Endothelial cell of umbilical vein (primary cell): ENCODE results near the gene SUPT7L. TPM values are rescaled to one million over a fixed set of nuclear protein-coding genes. Genes with fewer than 3 reads are reported as not detected.

Experiments
- BruUV-seq: library from RNA; stranded (reverse); fragments of 400-500 nt; replicated peaks from 2 replicates; lab custom pipeline; 2021; lab: Mats Ljungman, UMichigan
- CTCF ChIA-PET: fragments of 300-600, 350-600 bp; sonication (Branson Sonifier 250); formaldehyde crosslinking; loops from one replicate; lab custom pipeline; 2021; ENCODE audit warnings: antibody characterized with exemption, inconsistent platforms; lab: Charles Lee
- POLR2A ChIA-PET: fragments of 300-600, 350-600 bp; sonication (Branson Sonifier 250); formaldehyde crosslinking; loops from one replicate; lab custom pipeline; 2021; ENCODE audit warnings: antibody characterized with exemption, inconsistent platforms; lab: Charles Lee
- DNase-seq: peaks from one replicate; pipeline ENCODE4 v3.0.0-alpha.2; 2011; ENCODE audit warnings: low read depth, low spot score
- FAIRE-seq: peaks from 2 replicates; lab custom pipeline; 2011; peaks lifted over from hg19 to GRCh38; lab: Jason Lieb, UNC
- H2AFZ ChIP-seq: 2 replicates; pipeline ENCODE4 v1.6.0; 2012; ENCODE audit warnings: low read depth, low read length, control low read depth, inconsistent platforms
- H3K27ac ChIP-seq: 2 replicates; pipeline ENCODE4 v1.5.1; 2011; ENCODE audit warnings: low read depth, mild to moderate bottlenecking, control low read depth, low read length, moderate library complexity; ENCODE audit not compliant: insufficient read depth
- H3K27me3 ChIP-seq, 2 experiments: 2 replicates each; pipeline versions ENCODE4 v1.6.0 to v1.6.1; 2011; ENCODE audit warnings: low read length in 2 of 2, mixed read lengths in 1 of 2; ENCODE audit not compliant: control insufficient read depth in 2 of 2, insufficient read depth in 2 of 2
- H3K36me3 ChIP-seq, 2 experiments: 2 replicates in 1 of 2; 3 replicates in 1 of 2; pipeline ENCODE4 v1.5.1; 2011; ENCODE audit warnings: low read length in 2 of 2, mild to moderate bottlenecking in 1 of 2, moderate library complexity in 1 of 2; ENCODE audit not compliant: control insufficient read depth in 2 of 2, insufficient read depth in 2 of 2; ENCODE audit errors: extremely low read depth in 1 of 2
- H3K4me1 ChIP-seq: 3 replicates; pipeline ENCODE4 v1.5.1; 2011; ENCODE audit warnings: mild to moderate bottlenecking, low read length; ENCODE audit not compliant: control insufficient read depth, insufficient read depth; ENCODE audit errors: extremely low read depth
- H3K4me2 ChIP-seq: 2 replicates; pipeline ENCODE4 v1.6.1; 2011; ENCODE audit warnings: low read length, control low read depth, mixed read lengths; ENCODE audit not compliant: insufficient read depth
- H3K4me3 ChIP-seq, 3 experiments: fragments of 200-600 bp in 1 of 3; sonication (generic), shearing (Covaris generic) in 1 of 3; replicated peaks in 1 of 3; 2 replicates each; pipeline ENCODE4 v1.5.1; 2011 to 2016; ENCODE audit warnings: control low read depth in 3 of 3, low read length in 3 of 3, mild to moderate bottlenecking in 2 of 3, inconsistent platforms in 1 of 3, low read depth in 1 of 3, moderate library complexity in 1 of 3; ENCODE audit not compliant: insufficient read depth in 1 of 3
- H3K79me2 ChIP-seq: 2 replicates; pipeline ENCODE4 v1.6.0; 2012; ENCODE audit warnings: low read length, inconsistent platforms; ENCODE audit not compliant: control insufficient read depth, insufficient read depth
- H3K9ac ChIP-seq: replicated peaks from 2 replicates; pipeline ENCODE3; 2011; ENCODE audit warnings: low read length, control low read depth; ENCODE audit not compliant: insufficient read depth; ENCODE audit errors: extremely low read depth
- H3K9me1 ChIP-seq: replicated peaks from 3 replicates; pipeline ENCODE4 v1.6.0; 2011; ENCODE audit warnings: mild to moderate bottlenecking, low read length; ENCODE audit not compliant: control insufficient read depth, insufficient read depth; ENCODE audit errors: extremely low read depth
- H3K9me3 ChIP-seq: replicated peaks from 2 replicates; pipeline ENCODE4 v1.5.1; 2012; ENCODE audit warnings: low read length, inconsistent platforms; ENCODE audit not compliant: control insufficient read depth, insufficient read depth
- H4K20me1 ChIP-seq: replicated peaks from 2 replicates; pipeline ENCODE3; 2011; ENCODE audit warnings: mild to moderate bottlenecking, low read length; ENCODE audit not compliant: control insufficient read depth, insufficient read depth; ENCODE audit errors: extremely low read depth
- EZH2 ChIP-seq: IDR thresholded peaks from 2 replicates; pipeline ENCODE4 v1.6.1; 2012; ENCODE audit warnings: borderline replicate concordance, low read depth, mild to moderate bottlenecking, moderate library complexity, low read length, inconsistent platforms; ENCODE audit not compliant: severe bottlenecking
- FOS ChIP-seq: IDR thresholded peaks from 2 replicates; pipeline ENCODE4 v1.6.1; 2011; ENCODE audit warnings: mild to moderate bottlenecking, low read length, moderate library complexity, borderline replicate concordance; ENCODE audit not compliant: insufficient read depth
- GATA2 ChIP-seq: IDR thresholded peaks from 2 replicates; pipeline ENCODE4 v1.7.0; 2011; ENCODE audit warnings: low read depth, mild to moderate bottlenecking, moderate library complexity, mixed read lengths, low read length; ENCODE audit not compliant: insufficient read length, insufficient read depth
- JUN ChIP-seq: IDR thresholded peaks from 2 replicates; pipeline ENCODE4 v1.6.1; 2011; ENCODE audit warnings: borderline replicate concordance, low read depth; ENCODE audit not compliant: insufficient read length, insufficient read depth
- MYC ChIP-seq: IDR thresholded peaks from one replicate; pipeline ENCODE4 v1.6.1; 2011; ENCODE audit warnings: mild to moderate bottlenecking, low read depth, low read length
- POLR2A ChIP-seq: IDR thresholded peaks from 2 replicates; pipeline ENCODE4 v1.6.1; 2012; ENCODE audit warnings: low read depth, mild to moderate bottlenecking, control low read depth, low read length
- POLR2AphosphoS5 ChIP-seq: IDR thresholded peaks from 2 replicates; pipeline ENCODE4 v1.6.1; 2012; ENCODE audit warnings: low read depth, mild to moderate bottlenecking, control low read depth, low read length, moderate library complexity; ENCODE audit not compliant: insufficient read depth
- dilution Hi-C: fragments of 300-500 bp; cut with MboI; formaldehyde crosslinking; loops from one replicate; pipeline ENCODE4 v1.15.0; 2019; ENCODE audit warnings: low sequenced_read_pairs; ENCODE audit not compliant: extremely low pct_ligation_motif_present
- intact Hi-C: fragments of 100-400 bp; cut with micrococcal nuclease; formaldehyde crosslinking; loops from one replicate; pipeline ENCODE4 v1.10.0; 2022
- polyA plus RNA-seq, 4 experiments: library from polyadenylated mRNA; depleted of rRNA in 3 of 4; stranded (reverse) in 3 of 4; unstranded in 1 of 4; fragments of >200 nt; gene quantifications; 2 replicates each; pipeline versions ENCODE4 v1.2.1 to v1.2.3, GENCODE V29; 2011 to 2012; ENCODE audit warnings: missing spikeins in 1 of 4
- total RNA-seq: library from RNA; stranded (reverse); gene quantifications from 2 replicates; pipeline ENCODE4 v1.2.3, GENCODE V29; 2021
- TF ChIP-seq, protein P1 (sequence below), 2 donors: IDR thresholded peaks; 1 replicate in 1 of 2; 2 replicates in 1 of 2; pipeline ENCODE4 v1.5.1; 2011; ENCODE audit warnings: low read length in 2 of 2, mild to moderate bottlenecking in 2 of 2, moderate library complexity in 2 of 2, control low read depth in 1 of 2, inconsistent platforms in 1 of 2, low read depth in 1 of 2; ENCODE audit not compliant: insufficient read depth in 1 of 2; ENCODE audit errors: extremely low read depth in 1 of 2
- TF ChIP-seq, protein P2 (sequence below): IDR thresholded peaks from 2 replicates; pipeline ENCODE4 v1.6.1; 2011; ENCODE audit not compliant: insufficient read depth, insufficient read length

SUPT7L gene
- total and polyA plus RNA-seq, 2 donors (not counting 3 experiments of a cell fraction or from before 2014, with no cell fraction given): 30.3 to 44.5 TPM

DNA sequence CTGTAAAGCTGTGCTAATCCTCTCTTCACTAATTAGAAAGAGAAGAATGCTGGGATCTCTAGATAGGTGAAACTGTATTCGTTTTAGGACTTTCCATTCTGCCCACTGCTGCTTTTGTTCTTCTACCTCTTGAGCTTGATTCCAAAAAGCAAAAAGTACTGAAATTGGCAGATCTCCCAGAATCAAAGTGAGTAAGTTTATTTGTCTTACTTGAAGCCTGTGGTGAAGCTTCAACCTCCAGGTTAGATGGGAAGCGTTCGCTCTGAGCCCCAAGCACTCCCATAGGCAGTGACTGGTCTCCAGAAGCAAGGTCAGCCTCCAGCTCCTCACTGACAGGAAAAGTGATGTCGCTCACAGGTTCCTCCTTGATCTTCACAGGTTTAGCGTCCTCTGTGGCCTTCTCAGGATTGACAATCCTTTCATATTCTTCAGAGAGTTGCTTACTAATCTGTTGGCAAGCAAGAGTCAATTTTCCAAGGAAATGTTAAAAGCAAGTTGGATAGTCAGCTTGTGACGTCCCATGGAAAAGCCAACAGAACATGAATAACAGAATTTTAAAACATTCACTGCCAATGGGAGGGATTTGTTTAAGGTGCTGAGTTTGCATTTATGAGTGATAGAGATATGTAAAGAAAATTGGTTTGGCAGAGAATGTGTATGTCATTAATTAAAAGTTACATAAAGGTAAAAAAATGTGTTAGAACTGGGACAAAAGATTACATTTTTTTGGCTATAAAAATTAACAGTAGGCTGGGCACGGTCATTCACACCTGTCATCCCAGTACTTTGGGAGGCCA lies 8.1 kb downstream of the SUPT7L start:
- Histone ChIP-seq H3K4me2 (no peak overlapping the region), H3K27ac (no peak overlapping the region), H4K20me1 (no peaks in the 10 kb centered on the region), H3K36me3 (peaks cover 23 to 31% of the 10 kb centered on the region in 2 experiments), H2AFZ (no peak overlapping the region), H3K9ac (no peak overlapping the region), H3K9me1 (no peaks in the 10 kb centered on the region), H3K9me3 (no peaks in the 10 kb centered on the region), H3K27me3 (no peaks in the 10 kb centered on the region), H3K4me3 (no peak overlapping the region), H3K4me1 (peaks cover 9% of the 10 kb centered on the region), H3K79me2 (no peaks in the 10 kb centered on the region)
- POLR2A ChIA-PET: interaction anchor here (1.2 kb wide), 1 partner anchor 27 kb away, joined by 3 read pairs; no protein-coding TSS in a partner anchor
- TF ChIP-seq EZH2: no peak
- no peak for TF ChIP-seq MYC
- TF ChIP-seq, protein P1, sequence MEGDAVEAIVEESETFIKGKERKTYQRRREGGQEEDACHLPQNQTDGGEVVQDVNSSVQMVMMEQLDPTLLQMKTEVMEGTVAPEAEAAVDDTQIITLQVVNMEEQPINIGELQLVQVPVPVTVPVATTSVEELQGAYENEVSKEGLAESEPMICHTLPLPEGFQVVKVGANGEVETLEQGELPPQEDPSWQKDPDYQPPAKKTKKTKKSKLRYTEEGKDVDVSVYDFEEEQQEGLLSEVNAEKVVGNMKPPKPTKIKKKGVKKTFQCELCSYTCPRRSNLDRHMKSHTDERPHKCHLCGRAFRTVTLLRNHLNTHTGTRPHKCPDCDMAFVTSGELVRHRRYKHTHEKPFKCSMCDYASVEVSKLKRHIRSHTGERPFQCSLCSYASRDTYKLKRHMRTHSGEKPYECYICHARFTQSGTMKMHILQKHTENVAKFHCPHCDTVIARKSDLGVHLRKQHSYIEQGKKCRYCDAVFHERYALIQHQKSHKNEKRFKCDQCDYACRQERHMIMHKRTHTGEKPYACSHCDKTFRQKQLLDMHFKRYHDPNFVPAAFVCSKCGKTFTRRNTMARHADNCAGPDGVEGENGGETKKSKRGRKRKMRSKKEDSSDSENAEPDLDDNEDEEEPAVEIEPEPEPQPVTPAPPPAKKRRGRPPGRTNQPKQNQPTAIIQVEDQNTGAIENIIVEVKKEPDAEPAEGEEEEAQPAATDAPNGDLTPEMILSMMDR (IDR thresholded peaks at IDR 0.05; ENCODE audit: extremely low read depth in 1 of 2, insufficient read depth in 1 of 2, low read depth in 1 of 2, low read length in 2 of 2): no peak
- TF ChIP-seq, protein P2, sequence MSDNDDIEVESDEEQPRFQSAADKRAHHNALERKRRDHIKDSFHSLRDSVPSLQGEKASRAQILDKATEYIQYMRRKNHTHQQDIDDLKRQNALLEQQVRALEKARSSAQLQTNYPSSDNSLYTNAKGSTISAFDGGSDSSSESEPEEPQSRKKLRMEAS: no peak
- TF ChIP-seq POLR2A: no peak
- no peak for TF ChIP-seq FOS
- no peak for TF ChIP-seq GATA2
- TF ChIP-seq JUN: no peak
- no peak for TF ChIP-seq POLR2AphosphoS5
- dilution Hi-C loops (no loop called here), intact Hi-C loops (no loop called here)
- CTCF ChIA-PET: interaction anchor here (2.1 to 3.3 kb wide), 2 partner anchors 12 to 28 kb away, joined by 4 to 18 read pairs; no protein-coding TSS in a partner anchor
- peak; percentile 8 for DNase-seq
- BruUV-seq: no TSS peak
- FAIRE-seq: no peak
